Left ventricle myocardium superior (tissue), 1 donor: ENCODE results near the gene BUD13. TPM values are rescaled to one million over a fixed set of nuclear protein-coding genes. Genes with fewer than 3 reads are reported as not detected.

Experiments used
- ATAC-seq: fragments of 200-7000 bp; cut with Tn5 transposase; one replicate; pipeline ENCODE4 v1.9.1; 2020; ENCODE audit warnings: mild to moderate bottlenecking, moderate library complexity
- DNase-seq: peaks from one replicate; pipeline ENCODE4 v3.0.0-alpha.2; 2020
- intact Hi-C: fragments of 100-400 bp; cut with micrococcal nuclease; formaldehyde crosslinking; loops from one replicate; pipeline ENCODE4 v1.11.0; 2022
- total RNA-seq: library from RNA; stranded (reverse); fragmentation: NEBNext Ultra II Directional; extraction: Animal tissue kit (Norgen Biotek cat#: 25700); gene quantifications from one replicate; pipeline ENCODE4 v1.2.1, GENCODE V29; 2021
- donor health status: DM: no; HTN: yes; CAD: no; lungs with severe emphysema.

The BUD13 gene
- total RNA-seq, 1 donor from 2014 or later, result 7.2 TPM

DNA sequence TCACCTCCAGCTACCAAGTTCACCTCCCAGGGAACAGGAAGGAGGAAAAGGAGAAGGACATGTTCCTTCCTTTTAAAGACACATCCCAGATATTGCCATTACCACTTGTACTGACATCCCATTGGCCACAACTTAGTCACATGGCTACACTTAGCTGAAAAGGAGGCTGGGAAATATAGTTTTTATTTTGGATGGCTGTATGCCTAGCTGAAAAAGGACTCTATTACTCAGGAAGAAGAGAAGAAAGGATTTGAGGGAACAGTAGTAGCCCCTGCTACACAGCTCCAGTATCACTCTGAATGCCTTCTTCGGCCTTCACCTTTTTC is 20.9 kb upstream of the BUD13 start:
- DNase-seq, result no peak
- ATAC-seq, result no peak
- intact Hi-C loops, result no loop called here

DNA sequence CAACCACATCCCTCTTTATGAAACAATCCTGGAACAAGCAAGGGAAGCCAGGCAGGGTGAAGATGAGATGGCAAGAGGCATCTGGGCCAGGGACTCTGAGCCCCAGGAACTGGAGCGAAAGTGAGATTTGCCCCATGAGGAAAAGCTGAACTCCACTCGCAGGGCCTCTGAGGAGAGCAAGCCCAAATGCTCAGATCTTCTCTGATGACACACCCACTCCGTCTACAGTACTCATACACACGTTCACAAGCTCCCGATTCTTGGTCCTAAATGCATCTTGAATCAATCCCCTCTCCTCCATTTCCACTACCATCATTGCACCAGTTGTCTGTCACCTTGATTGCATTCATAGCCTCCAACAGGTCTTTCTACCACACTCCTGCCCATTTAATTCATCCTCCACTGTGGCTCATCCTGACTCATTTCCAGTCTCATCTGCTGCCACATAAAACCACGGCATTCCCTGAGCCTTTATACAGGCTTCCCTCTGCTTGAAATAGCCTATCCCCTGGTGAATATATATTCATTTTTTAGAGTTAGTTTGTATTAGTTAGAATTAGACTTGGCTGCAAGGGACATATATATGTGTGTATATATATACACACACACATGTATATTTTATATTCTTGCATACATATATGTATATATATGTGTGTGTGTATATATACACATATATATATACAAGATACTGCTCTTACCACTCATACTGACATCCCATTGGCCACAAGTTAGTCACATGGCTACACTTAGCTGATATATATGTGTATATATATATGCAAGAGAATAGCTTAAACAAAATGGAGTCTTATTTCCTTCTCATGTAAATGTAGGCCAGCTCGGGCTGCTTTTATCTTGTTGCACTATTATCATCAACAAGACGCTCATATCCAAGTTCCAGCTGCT is 20.3 kb upstream of the BUD13 start:
- intact Hi-C loops, result no loop called here
- ATAC-seq (no peak), DNase-seq (no peak)

DNA sequence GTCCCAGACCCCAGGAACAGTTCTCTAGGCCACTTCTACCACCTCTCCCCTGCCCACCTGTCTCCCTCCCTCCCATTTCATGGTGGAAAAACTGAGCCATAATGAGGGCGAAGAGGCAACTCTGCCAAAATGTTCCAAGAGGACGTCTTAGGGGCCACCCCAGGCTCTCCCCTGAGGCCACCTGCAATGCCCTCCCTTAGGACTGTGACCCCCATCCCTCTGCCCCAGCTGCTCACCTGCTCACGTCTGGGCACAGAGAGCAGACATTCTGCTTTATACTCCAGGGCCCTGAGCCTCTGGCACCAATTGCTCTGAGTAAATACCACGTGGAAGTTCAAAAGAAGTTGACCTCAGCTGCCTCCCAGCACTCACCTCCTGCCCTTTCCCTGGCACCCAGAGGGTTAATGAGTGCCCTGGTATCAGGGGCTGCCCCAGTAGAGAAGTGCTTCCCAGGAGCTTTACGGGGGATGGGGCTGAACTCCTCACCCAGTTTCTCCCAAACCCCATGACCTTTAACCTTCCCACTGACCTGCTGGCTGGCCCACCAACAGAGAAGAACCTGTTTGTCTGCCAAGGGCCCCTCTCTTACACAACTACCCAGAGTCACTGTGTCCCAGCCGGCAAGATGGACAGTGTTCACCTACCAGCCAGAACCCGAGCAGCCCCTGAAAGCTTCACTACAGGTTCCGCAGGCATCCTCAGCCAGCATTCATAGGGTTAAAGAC is 19.5 kb upstream of the BUD13 start:
- ATAC-seq (no peak), DNase-seq (no peak)
- intact Hi-C loops, result no loop called here

DNA sequence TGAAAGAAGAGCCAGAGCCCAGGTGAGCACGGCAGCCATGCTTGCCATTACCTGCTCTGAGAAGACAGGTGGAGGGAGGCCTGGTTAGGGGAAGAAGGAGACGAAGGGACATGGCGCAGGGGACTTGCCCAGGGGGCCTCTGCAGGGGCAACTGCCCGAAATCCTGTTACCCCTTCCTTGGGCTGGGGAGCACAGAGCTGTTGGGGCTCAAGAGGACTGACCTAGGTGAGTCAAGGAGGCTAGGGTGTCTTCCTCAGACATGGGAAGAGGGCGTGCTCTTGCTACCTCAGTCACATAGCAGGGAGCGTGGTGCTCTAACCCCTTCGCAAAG is 19.0 kb upstream of the BUD13 start, which contains the start of gene APOA5:
APOA5 (minus strand) TSS at position 67 of the 331 bp plus-strand sequence; CDS start at position 48, 19 bp downstream.
- DNase-seq (no peak), ATAC-seq (no peak)
- intact Hi-C loops, result no loop called here

DNA sequence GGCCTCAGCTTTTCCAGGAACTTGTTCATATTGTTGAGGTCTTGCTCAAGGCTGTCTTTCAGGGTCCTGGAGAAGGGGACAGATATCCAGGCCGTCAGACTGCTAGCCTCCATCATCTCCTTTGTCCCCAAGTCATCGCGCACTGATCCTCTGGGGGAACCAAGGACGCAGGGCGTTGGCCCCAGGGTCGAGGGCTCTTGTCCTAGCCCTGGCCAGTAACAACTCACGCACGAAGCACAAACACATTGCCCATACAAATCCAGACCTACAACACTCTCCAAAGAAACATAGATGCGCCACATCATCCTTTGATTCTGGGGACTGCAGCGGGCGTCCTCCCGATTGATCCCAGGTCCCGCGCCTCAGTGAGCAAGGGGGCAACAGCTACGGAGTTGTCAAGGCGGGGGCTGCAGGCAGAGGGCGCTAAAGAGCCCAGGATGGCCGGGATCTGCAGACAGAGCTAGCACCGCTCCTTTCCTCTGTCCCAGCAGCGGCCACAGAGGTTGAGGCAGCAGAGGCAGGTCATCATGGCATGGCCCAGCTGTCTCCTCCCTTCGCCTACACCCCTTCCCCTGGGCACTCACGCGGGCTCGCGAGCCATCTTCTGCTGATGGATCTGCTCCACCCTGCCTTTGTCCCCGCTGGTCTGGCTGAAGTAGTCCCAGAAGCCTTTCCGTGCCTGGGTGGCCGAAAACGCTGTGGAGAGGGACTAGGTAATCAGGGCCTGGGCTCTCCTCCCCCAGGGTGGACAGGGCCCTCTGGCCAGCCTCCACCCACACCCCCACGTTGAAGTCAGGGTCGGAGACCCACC is 18.4 kb upstream of the BUD13 start:
- intact Hi-C loops, result no loop called here
- DNase-seq, result peak; percentile 89
- peak; percentile 73 for ATAC-seq

DNA sequence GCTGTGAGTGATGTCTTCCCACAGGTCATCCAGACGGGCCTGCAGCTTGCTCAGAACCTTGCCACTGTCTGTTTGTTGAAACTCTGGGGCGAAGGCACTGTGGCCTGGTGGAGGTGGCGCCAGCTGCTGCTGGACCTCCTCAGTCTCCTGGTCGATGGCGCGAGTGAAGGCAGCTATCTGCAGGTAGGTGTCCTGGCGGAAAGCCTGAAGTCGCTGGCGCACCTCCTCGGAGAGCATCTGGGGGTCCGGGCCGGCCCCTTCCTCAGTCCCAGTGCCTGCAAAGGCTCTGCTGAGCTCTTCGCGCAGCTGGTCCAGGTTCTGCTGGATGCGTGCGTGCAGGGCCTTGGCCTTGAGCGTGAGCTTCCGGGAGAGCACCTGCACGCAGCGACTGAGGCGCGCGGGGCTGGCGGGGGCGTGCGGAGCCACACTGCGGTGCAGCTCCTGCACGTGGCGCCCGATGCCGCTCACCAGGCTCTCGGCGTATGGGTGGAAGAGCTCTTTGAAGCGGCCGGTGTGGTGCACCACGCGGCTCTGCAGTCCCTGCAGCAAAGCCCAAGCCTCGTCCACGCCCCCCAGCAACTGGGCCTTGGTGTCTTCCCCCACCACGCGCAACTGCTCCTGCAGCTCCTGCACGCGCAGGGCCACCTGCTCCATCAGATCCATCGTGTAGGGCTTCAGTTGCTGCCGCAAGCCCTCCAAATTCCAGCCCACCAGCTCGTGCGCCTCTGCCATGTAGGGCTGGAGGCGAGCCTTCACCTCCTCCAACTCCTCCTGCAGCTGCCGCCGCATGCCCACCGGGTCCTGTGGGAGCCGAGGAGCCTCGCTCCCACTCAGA is 17.6 kb upstream of the BUD13 start:
- intact Hi-C loops, result no loop called here
- ATAC-seq (no peak), DNase-seq (peak; percentile 26)

DNA sequence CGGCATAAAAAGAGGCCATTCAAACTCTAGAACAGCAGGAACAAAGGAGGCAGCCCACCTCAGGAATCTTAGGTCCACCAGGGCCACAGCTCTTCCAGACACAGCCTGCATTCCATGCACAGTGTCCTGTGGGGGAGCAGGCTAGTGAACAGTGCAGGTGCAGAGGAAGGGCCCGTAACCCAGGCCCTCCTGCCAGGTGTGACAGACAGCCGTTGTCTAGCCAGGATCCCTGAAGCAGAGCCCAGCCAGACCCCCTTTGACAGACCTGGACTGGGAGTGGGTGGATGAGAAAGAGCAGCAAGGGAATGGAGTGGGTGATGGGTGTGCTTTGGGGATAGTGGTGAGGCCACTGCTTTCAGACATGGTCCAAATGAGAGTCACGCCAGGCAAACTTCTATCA is 16.2 kb upstream of the BUD13 start:
- ATAC-seq, result no peak
- intact Hi-C loops, result loop anchor here (2.0 kb wide), 1 partner anchor 46 kb away; no protein-coding TSS in a partner anchor
- no peak for DNase-seq

DNA sequence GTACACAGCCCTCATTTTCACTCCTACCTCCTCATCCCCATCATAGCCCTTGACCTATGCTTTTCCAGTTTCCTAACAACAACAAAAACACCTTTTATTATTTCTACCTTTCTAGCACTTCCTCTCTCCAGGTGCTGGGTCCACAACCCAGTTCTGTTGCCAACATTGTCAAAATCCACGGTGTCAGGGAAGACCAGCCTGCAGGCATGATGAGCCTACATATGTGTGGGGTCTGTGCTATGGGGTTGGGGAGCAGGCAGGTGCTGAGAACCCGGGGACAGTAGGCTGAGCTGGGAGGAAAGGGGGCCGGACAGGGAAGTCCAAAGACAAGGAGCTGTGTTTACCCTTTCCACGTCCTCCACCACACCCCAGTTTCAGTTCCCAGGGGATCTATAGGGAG is 15.7 kb upstream of the BUD13 start:
- intact Hi-C loops, result loop anchor here (2.0 kb wide), 1 partner anchor 46 kb away; no protein-coding TSS in a partner anchor
- no peak for ATAC-seq
- no peak for DNase-seq

DNA sequence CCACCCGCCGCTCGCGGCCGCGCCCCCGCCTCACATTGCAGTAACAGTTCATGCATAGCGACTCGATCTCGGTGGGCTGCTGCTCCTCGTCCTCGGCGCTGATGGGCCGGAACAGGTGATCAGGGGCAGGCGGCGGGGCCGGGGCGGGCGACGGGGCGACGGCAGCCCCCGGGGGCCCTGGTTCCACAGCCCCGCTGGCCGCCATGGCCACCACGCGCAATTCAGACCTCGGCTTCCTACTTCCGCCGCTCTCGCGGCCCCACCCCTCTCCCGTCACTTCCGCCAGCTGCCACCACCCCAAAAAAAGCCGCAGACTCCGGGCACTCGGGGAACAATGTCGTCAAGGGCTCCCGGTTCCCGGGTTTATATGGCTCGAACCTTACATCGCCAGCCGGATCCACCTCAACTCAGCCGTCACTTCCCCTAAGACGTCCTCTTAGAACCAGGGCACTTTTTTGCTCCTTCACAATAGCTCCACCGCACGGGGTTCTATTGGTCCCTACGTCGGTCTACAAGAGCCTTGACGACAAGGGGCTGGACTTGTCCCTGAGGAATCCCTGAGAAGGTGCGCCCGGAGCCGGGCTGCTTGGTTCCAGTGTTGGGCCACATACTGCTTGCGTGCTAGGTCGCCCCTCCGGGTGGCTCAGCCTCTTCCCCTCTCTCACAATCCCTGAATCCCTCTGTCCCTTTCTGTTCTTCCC is 15.1 kb upstream of the BUD13 start, which contains the start of gene ZPR1:
ZPR1 (minus strand) TSS at position 238 of the 701 bp plus-strand sequence; CDS start at position 205, 33 bp downstream.
- DNase-seq (peak; percentile 89), ATAC-seq (peak; percentile 87)
- intact Hi-C loops, result loop anchor here (2.0 kb wide), 1 partner anchor 47 kb away; no protein-coding TSS in a partner anchor

DNA sequence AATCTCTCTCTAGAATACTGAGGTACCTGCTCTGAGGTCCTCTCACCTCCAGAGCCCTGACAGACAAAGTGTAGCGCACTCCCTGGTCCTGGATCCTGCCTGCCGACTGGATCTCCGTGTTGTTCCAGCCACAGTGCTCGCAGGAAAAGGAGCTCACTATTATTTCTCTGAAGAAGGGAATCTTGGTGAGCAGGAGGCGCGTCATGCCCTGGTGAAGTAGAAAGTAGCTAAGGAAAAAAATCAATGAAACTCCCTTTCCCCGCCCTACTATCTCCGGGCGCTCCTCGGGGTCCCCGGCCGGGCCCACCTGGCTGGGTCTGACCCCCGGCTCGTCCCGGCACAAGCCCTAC is 14.6 kb upstream of the BUD13 start:
- intact Hi-C loops, result no loop called here
- no peak for DNase-seq
- no peak for ATAC-seq

DNA sequence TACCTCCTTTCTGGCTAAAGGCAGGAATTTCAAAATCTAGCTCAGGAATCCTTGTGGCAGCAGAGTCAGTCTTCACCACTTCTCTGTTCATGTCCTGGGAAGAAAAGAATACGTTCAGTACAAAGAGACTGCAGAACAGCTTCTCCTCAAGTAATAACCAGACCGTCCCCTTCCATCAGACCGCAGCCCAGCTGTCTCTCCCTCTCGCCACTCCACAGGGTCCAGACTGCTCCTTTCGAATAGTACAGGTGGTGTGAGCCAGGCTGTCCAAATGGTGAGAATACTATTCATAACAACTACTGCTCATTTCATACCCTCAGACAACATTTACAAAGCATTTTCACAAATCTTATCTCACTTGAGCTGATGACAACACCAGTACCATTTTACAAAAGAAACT is 14.2 kb upstream of the BUD13 start:
- intact Hi-C loops, result no loop called here
- DNase-seq (no peak), ATAC-seq (no peak)

DNA sequence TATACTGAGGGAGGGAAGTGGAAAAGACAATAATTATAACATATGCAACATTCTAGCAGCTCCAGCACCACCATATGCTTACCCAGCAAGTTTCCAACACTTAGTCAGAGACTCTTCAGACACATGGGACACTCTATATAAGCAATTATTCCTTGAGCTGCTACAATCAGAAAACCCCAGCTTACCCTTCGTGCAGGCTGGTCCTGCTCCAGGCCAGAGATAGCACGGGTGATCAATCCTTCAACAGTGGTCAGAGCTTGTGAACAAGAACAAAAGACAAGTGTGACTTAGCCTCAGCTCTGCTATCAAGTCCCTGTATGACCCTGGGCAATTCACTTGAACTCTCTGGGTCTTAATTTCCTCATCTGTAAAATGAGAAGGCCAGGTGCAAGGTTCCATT is 13.5 kb upstream of the BUD13 start:
- DNase-seq (no peak), ATAC-seq (no peak)
- intact Hi-C loops, result no loop called here

DNA sequence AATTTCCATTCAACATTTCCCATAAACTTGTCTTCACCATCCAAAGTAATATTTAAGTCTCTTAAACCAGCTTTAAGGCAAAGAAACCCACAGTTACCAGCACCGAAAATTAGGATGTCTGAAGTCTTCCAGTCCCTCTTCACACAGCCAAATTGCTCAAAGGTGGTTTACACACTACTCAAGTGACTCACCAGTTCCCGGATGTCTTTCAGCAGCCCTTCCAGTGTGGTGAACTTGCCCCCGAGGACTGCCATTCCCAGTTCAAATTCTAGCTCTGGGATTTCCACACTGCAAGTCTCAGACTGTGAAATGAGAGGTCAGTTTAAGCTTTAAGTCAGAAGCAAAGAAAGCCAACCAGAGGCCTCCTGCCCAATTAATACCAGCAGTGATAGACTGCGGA is 9.9 kb upstream of the BUD13 start:
- ATAC-seq, result no peak
- intact Hi-C loops, result no loop called here
- no peak for DNase-seq

DNA sequence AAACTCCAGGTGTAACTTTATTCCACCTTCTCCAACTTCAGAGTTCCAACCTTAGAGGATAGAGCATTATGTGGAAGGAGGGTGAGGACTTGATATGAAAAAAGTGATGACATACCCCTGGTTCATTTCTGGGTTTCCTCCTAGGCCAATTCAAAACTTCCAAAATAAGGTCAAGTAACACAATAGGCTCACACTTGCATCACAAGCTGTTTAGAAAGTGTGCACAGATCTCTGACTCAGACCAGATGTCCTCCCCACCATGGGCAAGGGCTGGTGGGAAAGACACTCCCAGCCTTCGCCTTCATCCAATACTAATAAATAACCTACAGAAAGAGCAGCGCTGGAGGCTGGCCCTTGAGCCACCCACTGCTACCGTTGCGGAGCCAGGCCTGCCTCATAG is 5.8 kb upstream of the BUD13 start:
- intact Hi-C loops, result no loop called here
- no peak for ATAC-seq
- no peak for DNase-seq

DNA sequence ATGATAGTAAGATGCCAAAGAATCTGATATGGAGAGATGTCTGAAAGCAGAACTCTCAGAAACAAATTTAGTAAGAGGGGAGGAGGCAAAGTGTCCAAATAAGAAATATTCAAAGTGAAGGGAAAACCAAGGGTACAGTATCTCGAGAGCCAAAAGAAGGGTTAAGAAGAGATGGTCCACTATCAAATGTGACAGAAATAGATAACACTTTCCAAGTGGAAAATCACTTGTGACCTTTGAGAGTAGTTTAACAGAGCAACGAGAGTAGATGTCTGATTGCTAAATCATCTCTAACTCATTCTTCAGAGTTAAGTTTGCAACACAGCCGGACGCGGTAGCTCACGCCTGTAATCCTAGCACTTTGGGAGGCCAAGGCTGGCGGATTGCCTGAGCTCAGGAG is 4.3 kb upstream of the BUD13 start:
- no peak for DNase-seq
- intact Hi-C loops, result no loop called here
- no peak for ATAC-seq

DNA sequence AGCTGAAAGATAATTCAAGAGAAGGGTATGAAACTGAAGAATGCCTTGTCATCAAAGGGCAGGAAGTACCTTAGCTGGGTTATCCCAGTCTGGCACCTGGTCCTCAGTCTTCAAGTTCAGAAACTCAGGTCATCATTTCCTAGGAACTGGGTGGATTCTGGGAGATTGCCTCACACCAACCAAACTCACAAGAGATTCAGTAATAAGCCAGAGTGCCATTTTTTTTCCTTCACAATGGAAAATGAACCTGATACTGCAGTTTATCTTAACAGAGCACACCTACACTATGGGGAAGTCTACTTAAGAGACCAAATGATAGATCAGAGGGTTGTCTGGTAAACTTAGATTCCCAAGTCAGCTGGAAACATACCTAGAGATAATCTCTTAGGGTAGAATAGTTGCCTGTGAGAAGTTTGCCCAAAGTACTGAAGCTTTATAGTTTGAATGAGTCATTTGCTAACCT is 3.8 kb upstream of the BUD13 start:
- ATAC-seq, result no peak
- intact Hi-C loops, result no loop called here
- no peak for DNase-seq

DNA sequence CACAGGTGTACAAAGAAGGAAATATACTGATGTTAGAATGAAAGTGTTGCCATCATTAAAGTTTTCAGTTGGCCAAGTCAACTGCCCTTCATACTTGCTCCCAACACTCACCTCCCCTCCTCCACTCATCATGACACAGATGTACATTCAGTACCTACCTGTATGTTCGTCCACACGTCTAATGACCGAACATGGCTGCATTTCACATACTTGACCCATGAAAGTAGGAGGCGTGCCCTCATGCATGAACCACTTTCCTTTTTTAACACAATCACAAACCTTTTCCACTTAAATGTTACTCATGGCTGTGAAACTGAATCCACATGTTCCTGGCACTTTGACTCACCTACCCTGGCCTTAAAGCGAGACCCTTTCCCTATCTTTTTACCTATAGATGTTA is 3.2 kb upstream of the BUD13 start:
- intact Hi-C loops, result no loop called here
- no peak for ATAC-seq
- DNase-seq, result no peak

DNA sequence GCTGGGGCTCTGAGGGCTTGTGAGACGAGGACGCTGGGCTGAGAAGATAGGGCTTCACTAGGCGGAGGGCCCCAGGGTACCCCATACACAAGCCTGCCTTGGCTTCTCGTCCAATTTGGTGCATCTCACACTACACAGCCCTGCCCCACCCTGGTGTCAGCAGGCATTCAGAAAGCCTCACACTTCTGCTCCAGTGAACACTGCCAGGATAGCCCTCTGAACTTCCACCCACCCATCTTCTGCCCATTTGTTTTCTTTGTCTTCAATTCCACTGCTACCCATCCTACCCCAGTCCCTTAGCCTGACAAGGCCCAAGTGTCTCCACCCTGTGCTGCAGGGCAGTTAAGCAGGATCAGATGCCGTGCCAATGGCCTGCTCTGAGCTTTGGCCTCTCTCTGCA is 1.9 kb upstream of the BUD13 start:
- intact Hi-C loops, result no loop called here
- DNase-seq (no peak), ATAC-seq (no peak)
